AML-193 (cell line): ENCODE measurements around the gene TMSB15B.
"Not testable (repeated sequence)": the region's sequence is repeated elsewhere in the genome, so short reads cannot be mapped to it uniquely, and the experiment has no call there.

ENCODE experiments used
- DNase-seq, 2 experiments: peaks; one replicate each; lab custom pipeline; 2025; lab: John Stamatoyannopoulos, UW

Gene TMSB15B

GRCh38 chrX:103962411-103963278, at the start of gene TMSB15B:
Gene TMSB15B, plus strand, starts transcription at chrX:103962627.
- DNase-seq = not testable (repeated sequence)

- DNase-seq = no peak
Observed at GRCh38 chrX:103913356-103914020, 48.9 kb upstream of the TMSB15B start.

GRCh38 chrX:103918050-103918449, 44.4 kb upstream of the TMSB15B start:
- DNase-seq = peak; percentile 5 to 17

- peak; percentile 34 to 42 for DNase-seq
Observed at GRCh38 chrX:103918571-103919269, 43.7 kb upstream of the TMSB15B start.

GRCh38 chrX:103919270-103919637, 43.2 kb upstream of the TMSB15B start:
- peak; percentile 19 to 41 for DNase-seq

GRCh38 chrX:103920515-103920914, 41.9 kb upstream of the TMSB15B start:
- not testable (repeated sequence) for DNase-seq

GRCh38 chrX:103927030-103927429, 35.4 kb upstream of the TMSB15B start:
- DNase-seq = no peak

GRCh38 chrX:103927633-103928032, 34.8 kb upstream of the TMSB15B start:
- no peak for DNase-seq

- DNase-seq = no peak
Observed at GRCh38 chrX:103932133-103932532, 30.3 kb upstream of the TMSB15B start.

- DNase-seq = not testable (repeated sequence)
Observed at GRCh38 chrX:103940257-103940656, 22.2 kb upstream of the TMSB15B start.

GRCh38 chrX:103941201-103941975, 21.0 kb upstream of the TMSB15B start:
- peak; percentile 19 to 31 for DNase-seq

- no peak for DNase-seq
Observed at GRCh38 chrX:103949506-103949905, 12.9 kb upstream of the TMSB15B start.

- no peak for DNase-seq
Observed at GRCh38 chrX:103953353-103953752, 9.1 kb upstream of the TMSB15B start.

GRCh38 chrX:103954259-103954658, 8.2 kb upstream of the TMSB15B start:
- DNase-seq = no peak

GRCh38 chrX:103960599-103960998, 1.8 kb upstream of the TMSB15B start:
- not testable (repeated sequence) for DNase-seq

GRCh38 chrX:103983508-103983907, 21.1 kb downstream of the TMSB15B start:
- not testable (repeated sequence) for DNase-seq

- no peak for DNase-seq
Observed at GRCh38 chrX:103999234-103999633, 36.8 kb downstream of the TMSB15B start.

- no peak for DNase-seq
Observed at GRCh38 chrX:104008831-104009230, 46.4 kb downstream of the TMSB15B start.

- no peak for DNase-seq
Observed at GRCh38 chrX:104013158-104013557, 50.7 kb downstream of the TMSB15B start.

- DNase-seq = no peak
Observed at GRCh38 chrX:104013606-104014005, 51.2 kb downstream of the TMSB15B start, which contains the start of gene H2BW1. Gene H2BW1, minus strand, starts transcription at chrX:104013708. Its CDS starts 132 bp downstream, at chrX:104013576.

- DNase-seq = not testable (repeated sequence)
Observed at GRCh38 chrX:104015576-104015975, 53.1 kb downstream of the TMSB15B start.
